ENCODE measurements around the gene LPCAT3.
"Not testable (repeated sequence)": the region's sequence is repeated elsewhere in the genome, so short reads cannot be mapped to it uniquely, and the experiment has no call there.

LPCAT3 gene, protein sequence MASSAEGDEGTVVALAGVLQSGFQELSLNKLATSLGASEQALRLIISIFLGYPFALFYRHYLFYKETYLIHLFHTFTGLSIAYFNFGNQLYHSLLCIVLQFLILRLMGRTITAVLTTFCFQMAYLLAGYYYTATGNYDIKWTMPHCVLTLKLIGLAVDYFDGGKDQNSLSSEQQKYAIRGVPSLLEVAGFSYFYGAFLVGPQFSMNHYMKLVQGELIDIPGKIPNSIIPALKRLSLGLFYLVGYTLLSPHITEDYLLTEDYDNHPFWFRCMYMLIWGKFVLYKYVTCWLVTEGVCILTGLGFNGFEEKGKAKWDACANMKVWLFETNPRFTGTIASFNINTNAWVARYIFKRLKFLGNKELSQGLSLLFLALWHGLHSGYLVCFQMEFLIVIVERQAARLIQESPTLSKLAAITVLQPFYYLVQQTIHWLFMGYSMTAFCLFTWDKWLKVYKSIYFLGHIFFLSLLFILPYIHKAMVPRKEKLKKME
- 13.5 to 15.9 reads per million in 2 donors for total RNA-seq

GRCh38 chr12:7018350-7019042, at the start of gene LPCAT3:
LPCAT3 (minus strand) TSS chr12:7018476; CDS start chr12:7018424, 52 bp downstream.
- DNase-seq: peak; percentile 93

- DNase-seq: no peak
Observed at GRCh38 chr12:7067096-7067495, 48.8 kb upstream of the LPCAT3 start.

DNA sequence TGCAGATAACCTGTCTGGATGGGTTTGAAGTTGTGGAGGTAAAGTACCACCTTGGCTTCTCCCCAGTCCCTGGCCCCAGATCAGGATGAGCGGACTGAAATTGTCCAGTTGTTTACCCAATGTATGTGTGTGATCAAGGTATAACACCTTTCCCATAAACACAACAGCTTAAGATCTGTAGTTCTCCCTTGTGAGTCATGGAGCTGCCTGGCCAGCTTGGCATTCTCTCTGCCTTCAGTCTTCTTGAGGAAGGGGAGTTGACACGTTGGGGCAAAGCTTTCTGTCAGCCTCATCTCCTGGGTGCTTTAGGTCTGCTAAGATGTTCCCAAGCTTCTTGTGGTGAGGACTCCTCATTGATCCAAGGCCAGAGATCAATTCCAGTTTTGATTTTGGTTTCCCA, 48.3 kb upstream of the LPCAT3 start:
- DNase-seq: no peak

DNA sequence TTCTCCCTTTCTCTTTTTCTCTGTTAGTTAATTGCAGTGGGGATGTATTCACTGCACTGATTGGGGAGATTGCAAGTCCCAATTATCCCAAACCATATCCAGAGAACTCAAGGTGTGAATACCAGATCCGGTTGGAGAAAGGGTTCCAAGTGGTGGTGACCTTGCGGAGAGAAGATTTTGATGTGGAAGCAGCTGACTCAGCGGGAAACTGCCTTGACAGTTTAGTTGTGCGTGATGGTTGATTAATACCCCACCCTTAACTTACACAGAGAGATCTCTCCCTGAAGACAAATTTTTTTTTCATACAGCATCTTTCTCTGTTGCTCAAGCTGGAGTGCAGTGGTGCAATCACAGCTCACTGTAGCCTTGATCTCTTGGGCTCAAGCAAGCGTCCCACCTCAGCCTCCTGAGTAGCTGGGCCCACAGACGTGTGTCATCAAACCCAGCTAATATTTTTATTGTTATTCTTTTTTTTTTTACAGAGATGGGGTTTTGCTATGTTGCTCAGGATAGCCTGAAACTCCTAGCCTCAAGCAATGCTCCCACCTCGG, 46.9 kb upstream of the LPCAT3 start:
- no peak for DNase-seq

GRCh38 chr12:7064516-7064915, 46.2 kb upstream of the LPCAT3 start:
- no peak for DNase-seq

DNA sequence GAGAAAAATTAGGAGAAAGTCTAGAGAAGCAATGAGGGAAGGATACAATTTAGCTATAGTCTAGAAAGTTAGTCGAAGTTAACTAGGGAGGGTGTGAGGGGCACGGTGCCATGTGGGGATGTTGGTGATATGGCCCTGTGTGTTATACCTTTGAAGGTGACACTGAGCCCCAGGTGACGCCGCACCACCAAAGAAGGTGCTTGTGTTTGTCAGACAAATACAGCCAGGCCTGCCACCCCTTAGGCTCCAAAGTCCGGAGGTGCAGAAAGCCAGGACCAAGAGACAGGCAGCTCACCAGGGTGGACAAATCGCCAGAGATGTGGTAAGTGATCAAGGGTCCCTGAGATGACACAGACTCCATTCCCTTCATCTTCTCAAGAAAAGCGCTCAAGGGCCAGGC, 43.3 kb upstream of the LPCAT3 start:
- DNase-seq: no peak

DNA sequence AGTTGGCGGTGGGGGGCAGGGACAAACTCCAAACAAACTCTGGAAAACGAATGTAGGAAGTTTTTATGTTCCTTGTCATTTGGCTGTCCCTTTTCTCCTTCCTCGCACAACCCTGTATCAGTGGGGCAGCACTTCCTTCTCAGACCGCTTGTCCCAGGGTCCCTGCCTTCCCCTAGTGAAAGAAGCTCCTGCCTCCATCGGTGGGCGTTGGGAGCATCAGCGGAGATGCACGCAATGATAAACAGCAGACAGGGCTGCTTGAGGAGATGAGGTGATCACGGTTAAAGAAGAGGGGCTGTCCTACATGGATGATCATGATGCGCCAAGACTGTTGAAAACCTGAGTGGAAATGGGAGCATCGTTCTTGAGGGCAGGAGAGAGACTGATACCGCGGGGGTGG, 42.9 kb upstream of the LPCAT3 start:
- no peak for DNase-seq

DNA sequence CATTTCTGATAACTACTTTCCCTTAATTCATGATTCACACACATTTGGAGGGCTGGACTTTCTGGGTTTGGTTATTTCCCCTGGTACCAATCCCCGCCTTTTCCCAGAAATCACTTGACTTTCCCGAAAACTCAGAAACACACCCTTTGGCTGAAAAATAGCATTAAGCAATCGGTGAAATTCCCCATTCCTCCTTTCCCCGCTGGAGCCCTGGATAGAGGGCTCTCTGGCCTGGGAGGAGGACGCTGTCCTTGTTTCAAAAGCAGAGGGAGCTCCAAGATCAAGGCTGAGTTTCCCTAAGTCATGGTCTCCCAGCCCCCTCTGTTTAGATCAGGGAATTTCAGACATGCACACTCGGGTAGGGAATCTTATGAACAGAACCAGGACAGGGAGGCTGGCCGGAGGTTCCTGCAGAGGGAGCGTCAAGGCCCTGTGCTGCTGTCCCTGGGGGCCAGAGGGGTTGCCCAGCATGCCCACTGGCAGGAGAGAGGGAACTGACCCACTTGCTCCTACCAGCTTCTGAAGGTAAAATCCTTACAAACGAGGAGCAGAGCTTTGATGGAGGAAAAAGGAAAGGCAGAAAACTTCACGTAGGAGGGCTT, 42.2 kb upstream of the LPCAT3 start, which contains the start of gene C1S:
Gene C1S (plus strand): TSS at position 366 of the 602 bp plus-strand sequence. CDS start 1,195 bp downstream, outside the sequence.
- DNase-seq: no peak

- DNase-seq: no peak
Observed at GRCh38 chr12:7059780-7060179, 41.5 kb upstream of the LPCAT3 start.

DNA sequence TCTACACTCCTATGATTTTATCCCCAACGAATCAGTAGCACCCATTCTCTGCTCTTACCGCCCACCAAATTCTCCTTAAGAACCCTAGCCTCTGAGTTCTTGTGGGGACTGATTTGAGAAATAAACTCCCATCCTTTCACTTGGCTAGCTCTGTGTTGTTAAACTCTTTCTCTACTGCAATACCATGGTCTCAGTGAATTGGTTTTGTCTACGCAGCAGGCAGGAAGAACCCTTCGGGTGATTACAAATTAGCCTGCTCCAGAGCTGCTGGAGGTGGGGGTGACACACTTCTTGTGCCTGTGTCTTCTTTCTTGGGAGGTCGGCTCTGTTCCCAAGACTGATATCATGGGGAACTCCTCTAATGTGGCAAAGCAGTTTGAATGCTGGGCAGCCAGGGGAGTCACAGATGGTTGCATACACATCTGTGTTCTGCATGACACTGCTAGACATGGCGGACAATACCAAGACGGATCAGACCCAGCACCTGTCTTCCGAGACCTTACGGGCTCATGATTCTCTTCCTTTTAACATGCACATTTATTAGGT, 40.6 kb upstream of the LPCAT3 start:
- no peak for DNase-seq

DNA sequence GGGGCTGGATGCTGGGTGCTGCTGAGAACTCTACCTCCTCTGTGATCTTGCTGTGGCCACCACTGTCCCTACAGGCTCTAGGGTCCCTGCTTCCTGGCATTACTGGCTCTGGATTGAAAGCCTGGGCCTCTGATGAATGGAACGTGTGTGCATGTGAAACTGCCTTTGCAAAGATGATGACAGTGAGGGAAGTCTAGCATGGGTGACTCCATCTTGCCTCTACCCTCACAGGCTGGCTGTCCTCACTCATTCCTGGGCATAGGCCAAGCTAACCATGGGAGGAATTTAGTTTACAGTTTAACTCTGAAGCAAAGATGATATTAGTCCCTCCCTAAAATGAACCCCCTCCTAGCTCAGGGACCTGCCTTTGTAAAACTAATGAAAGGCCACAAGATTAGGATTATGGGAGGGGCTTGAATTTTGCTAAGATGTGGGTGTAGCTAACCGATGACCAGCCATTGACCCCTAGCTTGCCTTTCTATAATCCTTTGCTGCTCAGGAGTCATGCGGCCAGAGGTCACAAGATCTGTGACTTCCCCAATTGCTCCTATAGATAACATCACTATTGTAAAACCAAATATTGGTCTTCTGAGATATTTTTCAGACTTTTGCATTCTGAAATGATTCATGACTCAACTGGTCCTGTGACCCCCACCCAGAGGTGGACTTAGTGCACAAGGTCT, 40.0 kb upstream of the LPCAT3 start:
- no peak for DNase-seq

DNA sequence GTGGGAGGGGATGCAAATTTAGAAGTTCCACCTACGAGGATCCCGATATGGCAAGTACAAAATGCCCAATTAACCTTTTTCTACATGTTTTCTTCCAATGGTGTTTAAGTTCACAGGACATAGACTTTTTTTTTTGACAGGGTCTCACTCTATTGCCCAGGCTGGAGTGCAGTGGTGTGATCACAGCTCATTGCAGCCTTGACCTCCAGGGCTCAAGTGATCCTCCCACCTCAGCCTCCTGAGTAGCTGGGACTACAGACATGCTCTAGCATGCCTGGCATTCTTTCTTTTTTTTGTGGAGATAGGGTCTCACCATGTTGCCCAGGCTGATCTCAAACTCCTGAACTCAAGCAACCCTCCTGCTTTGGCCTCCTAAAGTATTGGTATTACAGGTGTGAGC, 37.5 kb upstream of the LPCAT3 start:
- DNase-seq: not testable (repeated sequence)

DNA sequence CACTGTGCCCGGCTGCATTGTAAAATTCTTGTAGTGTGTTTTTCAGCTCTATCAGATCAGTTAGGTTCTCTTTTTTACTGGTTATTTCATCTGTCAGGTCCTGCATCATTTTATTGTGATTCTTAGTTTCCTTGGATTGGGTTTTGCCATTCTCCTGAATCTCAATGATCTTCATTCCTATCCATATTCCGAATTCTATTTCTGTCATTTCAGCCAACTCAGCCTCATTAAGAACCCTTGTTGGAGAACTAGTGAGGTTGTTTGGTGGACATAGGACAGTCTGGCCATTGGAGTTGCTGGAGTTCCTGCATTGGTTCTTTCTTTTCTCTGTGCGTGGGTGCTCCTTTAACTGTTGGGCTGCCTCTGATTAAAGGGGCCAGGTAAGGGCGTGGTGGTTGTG, 36.6 kb upstream of the LPCAT3 start:
- DNase-seq: no peak

GRCh38 chr12:7049973-7050372, 31.7 kb upstream of the LPCAT3 start:
- DNase-seq: not testable (repeated sequence)

- not testable (repeated sequence) for DNase-seq
Observed at GRCh38 chr12:7049445-7049951, 31.2 kb upstream of the LPCAT3 start.

- no peak for DNase-seq
Observed at GRCh38 chr12:7047306-7047705, 29.0 kb upstream of the LPCAT3 start.

- no peak for DNase-seq
Observed at GRCh38 chr12:7046383-7047105, 28.3 kb upstream of the LPCAT3 start.

- no peak for DNase-seq
Observed at GRCh38 chr12:7045913-7046312, 27.6 kb upstream of the LPCAT3 start.

GRCh38 chr12:7042842-7043241, 24.6 kb upstream of the LPCAT3 start:
- DNase-seq: no peak

- DNase-seq: no peak
Observed at GRCh38 chr12:7039403-7039802, 21.1 kb upstream of the LPCAT3 start.

- no peak for DNase-seq
Observed at GRCh38 chr12:7038591-7038990, 20.3 kb upstream of the LPCAT3 start.

All from T-helper 9 cell (primary cell).